Activated T-cell treated with anti-CD3 and anti-CD28 coated beads, Interleukin-2, amount 50 U/mL, for 24 hours (primary cell): ENCODE data around the gene CLCN4.

Source experiments
- DNase-seq: peaks from one replicate; pipeline ENCODE4 v3.0.0-alpha.2; 2020
- H3K27ac Mint-ChIP-seq: 2 replicates; pipeline ENCODE4 v1.8.0; 2020; ENCODE audit warnings: mild to moderate bottlenecking, mixed read lengths
- H3K27me3 Mint-ChIP-seq: 2 replicates; pipeline ENCODE4 v1.8.0; 2020; ENCODE audit warnings: mixed read lengths
- H3K36me3 Mint-ChIP-seq: 2 replicates; pipeline ENCODE4 v1.8.0; 2020; ENCODE audit warnings: low read depth, mixed read lengths
- H3K4me1 Mint-ChIP-seq: 2 replicates; pipeline ENCODE4 v1.8.0; 2020; ENCODE audit warnings: low read depth, mixed read lengths
- H3K4me3 Mint-ChIP-seq: 2 replicates; pipeline ENCODE4 v1.8.0; 2020; ENCODE audit warnings: mild to moderate bottlenecking, moderate library complexity, mixed read lengths
- H3K9me3 Mint-ChIP-seq: 2 replicates; pipeline ENCODE4 v1.8.0; 2020; ENCODE audit warnings: mixed read lengths

The CLCN4 gene

DNA sequence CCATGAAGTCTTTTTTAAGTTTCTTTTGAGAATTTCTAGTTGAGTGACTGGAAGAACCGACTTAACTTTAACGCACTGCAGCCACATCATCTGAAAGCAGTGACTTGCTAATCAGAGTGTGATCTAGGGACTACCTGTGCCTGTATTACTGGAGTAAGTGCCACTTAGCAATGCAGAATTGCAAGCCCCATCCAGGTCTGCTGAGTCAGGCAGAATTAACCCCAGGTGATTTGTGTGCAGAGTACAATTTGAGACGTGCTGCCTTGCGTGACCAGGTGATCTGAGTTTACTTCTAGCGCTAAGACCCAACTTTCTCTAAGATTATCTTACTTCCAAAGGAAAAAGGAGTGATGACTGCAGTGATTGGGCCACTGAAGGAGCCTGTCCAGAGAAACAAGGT is 85.3 kb downstream of the CLCN4 start:
- Mint-ChIP-seq H3K27ac (no peak overlapping the region), H3K4me1 (no peaks in the 10 kb centered on the region)

DNA sequence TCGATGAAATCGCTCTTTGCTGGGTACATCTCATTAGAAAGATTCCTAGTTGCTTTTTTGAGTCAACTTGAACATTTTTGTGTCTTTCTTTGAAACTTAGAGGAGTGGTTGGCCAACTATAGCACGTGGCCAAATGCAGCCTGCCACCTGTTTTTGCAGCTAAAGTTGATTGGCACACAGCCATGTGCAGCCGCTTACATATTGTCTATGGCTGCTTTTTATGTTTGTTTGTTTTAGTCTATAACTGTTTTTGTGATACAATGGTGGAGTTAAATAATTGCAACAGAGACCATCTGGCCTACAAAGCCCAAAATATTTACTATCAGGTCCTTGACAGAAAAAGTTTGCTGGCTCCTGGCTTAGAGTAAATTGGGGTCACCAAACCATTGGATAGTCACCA is 86.3 kb downstream of the CLCN4 start:
- Mint-ChIP-seq H3K36me3 (no peaks in the 10 kb centered on the region), H3K9me3 (no peaks in the 10 kb centered on the region), H3K27ac (no peak overlapping the region), H3K4me1 (no peaks in the 10 kb centered on the region), H3K4me3 (no peak overlapping the region), H3K27me3 (peaks cover 24% of the 10 kb centered on the region)
- no peak for DNase-seq

More for the DNA sequence above, 85.3 kb downstream of the CLCN4 start:
- Mint-ChIP-seq H3K36me3 (no peaks in the 10 kb centered on the region), H3K9me3 (no peaks in the 10 kb centered on the region), H3K4me3 (no peak overlapping the region), H3K27me3 (peaks cover 26% of the 10 kb centered on the region)
- no peak for DNase-seq

DNA sequence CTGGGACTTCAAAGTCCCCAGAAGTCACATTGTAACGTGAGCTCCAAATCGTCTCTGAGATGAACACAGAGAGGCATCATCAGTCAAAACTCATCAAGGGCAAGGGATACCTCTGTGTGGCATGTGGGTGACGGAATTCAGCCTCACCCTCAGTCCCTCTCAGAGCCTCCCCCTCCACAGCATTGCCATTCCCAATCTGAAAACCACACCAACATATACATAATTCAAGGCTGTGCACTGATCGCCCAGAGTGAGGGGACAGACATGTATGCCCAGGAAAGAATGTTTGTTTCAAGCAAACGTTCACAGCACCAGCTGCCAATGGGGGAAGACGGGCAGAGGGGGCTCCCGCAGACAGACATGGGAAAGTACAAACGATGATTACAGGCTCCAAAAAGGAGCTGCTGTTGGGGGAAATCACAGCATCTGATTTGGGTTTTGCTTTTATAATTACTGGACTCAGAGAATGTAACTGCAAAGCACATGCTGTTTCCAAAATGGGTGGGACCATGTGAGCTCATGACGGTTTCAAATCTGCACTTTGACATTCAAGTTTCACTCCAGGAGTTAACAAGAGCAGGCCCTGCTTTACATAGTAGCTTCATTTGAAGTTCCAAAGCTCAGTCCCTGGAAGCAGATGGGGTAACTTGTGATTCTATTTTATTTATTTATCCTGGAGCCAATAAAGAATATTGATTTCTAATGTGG is 88.3 kb downstream of the CLCN4 start:
- Mint-ChIP-seq H3K4me3 (no peak overlapping the region), H3K36me3 (no peaks in the 10 kb centered on the region), H3K9me3 (peaks cover 2% of the 10 kb centered on the region), H3K27me3 (peaks cover 16% of the 10 kb centered on the region), H3K27ac (no peak overlapping the region), H3K4me1 (no peaks in the 10 kb centered on the region)
- DNase-seq: no peak

DNA sequence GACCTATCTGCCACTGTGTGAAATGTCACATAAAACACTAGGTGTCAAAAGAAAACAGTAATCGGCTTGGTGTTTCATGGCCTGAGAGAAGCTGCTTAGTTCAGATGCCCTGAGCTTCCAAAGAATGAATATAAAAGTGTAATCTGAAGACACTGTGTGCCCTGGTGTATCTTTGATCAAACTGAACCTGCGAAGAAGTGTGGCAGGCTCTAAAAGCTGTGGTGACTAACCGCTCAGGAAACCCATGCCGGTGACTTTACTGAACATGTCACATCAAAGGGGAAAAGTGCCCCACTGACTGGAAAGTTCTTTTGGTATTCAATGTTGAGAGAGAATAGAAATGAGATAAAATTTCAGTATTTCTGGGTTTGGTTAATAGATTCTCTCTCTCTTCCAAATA is 89.1 kb downstream of the CLCN4 start:
- no peaks in the 10 kb centered on the region for H3K4me1 Mint-ChIP-seq
- H3K27me3 Mint-ChIP-seq: peaks cover 14% of the 10 kb centered on the region
- H3K36me3 Mint-ChIP-seq: no peaks in the 10 kb centered on the region
- DNase-seq: no peak
- no peak overlapping the region for H3K27ac Mint-ChIP-seq
- H3K9me3 Mint-ChIP-seq: peaks cover 2% of the 10 kb centered on the region
- H3K4me3 Mint-ChIP-seq: no peak overlapping the region

DNA sequence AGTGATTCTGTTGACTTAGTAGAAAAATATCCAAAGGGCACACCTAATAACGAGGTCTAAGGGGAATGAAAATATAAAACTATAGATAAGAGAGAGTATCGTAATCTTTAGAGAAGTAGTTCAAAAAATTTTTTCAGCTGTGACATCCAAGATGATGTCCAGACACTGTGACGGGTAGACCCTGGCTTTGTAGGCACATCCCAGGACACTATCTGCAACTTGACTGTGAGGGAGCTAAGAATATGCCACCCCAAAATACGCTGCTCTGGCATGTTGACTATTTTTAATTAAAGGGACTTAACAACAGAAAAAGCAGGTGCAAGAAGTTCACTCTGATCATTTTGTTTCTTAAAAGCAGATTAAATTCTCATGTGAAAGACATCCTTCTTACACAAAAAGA is 89.5 kb downstream of the CLCN4 start:
- Mint-ChIP-seq H3K27me3 (peaks cover 10% of the 10 kb centered on the region), H3K27ac (no peak overlapping the region), H3K36me3 (no peaks in the 10 kb centered on the region), H3K9me3 (peaks cover 2% of the 10 kb centered on the region), H3K4me1 (no peaks in the 10 kb centered on the region), H3K4me3 (no peak overlapping the region)
- no peak for DNase-seq

DNA sequence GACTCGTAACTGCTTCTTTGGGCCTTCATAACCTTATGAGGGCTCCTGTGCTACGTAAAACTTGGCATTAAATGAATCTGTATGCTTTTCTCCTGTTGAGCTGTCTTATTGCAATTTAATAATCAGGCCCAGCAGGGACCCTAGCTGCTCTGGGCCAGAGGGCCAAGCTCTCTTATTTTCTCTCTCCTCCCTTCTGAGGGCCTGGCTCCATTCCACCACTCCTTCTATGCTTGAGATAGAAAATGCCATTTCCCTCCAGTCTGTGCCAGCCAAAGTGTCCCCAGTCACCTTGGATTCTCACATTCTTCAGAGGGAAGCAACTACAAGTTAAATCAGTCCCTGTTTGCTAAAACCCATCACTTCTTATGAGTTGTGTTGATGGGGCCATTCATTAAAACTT is 90.1 kb downstream of the CLCN4 start:
- Mint-ChIP-seq H3K9me3 (peaks cover 2% of the 10 kb centered on the region), H3K27ac (no peak overlapping the region), H3K4me1 (no peaks in the 10 kb centered on the region), H3K27me3 (peaks cover 10% of the 10 kb centered on the region), H3K4me3 (no peak overlapping the region), H3K36me3 (no peaks in the 10 kb centered on the region)
- no peak for DNase-seq

DNA sequence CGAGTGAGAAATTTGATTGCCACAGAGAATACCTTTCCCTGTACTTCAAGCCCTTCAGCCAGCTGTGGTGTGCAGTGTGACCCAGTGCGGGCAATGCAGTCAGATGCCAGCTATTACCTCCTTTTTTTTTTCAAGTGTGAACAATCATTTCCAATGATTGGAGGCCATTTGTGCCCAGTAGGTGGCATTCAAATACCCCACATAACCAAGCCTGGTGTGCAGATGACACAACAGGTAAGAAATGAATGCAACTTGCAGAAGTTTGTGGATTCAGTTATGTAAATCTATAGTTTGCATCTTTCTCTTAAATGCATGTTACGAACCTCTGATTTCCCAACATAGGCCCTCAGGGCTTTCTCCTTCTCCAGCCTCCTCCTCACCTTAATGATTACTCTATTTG is 98.0 kb downstream of the CLCN4 start:
- H3K4me3 Mint-ChIP-seq: no peak overlapping the region
- H3K36me3 Mint-ChIP-seq: no peaks in the 10 kb centered on the region
- H3K27ac Mint-ChIP-seq: no peak overlapping the region
- DNase-seq: no peak
- H3K9me3 Mint-ChIP-seq: no peaks in the 10 kb centered on the region
- peaks cover 34% of the 10 kb centered on the region for H3K27me3 Mint-ChIP-seq
- H3K4me1 Mint-ChIP-seq: no peaks in the 10 kb centered on the region

DNA sequence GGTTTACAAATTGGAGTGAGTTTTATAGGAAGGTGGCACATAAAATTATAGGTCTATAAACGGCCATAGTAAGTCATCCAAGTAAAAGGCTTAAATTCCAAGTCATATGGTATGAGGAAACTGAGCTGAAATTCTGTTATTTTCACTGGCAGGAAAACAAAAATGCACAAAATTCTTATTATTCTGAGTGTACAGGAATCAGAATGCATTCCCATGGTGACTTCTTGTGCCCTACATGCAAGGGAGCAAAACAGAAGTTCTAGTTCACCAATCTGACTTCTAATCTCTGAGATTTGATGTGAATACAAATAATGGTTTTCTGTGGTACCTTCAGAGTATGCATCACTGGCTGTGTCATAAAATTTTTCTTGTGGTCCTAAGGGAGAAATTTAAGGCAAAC is 102.9 kb downstream of the CLCN4 start:
- H3K4me1 Mint-ChIP-seq: no peaks in the 10 kb centered on the region
- peaks cover 40% of the 10 kb centered on the region for H3K27me3 Mint-ChIP-seq
- no peaks in the 10 kb centered on the region for H3K36me3 Mint-ChIP-seq
- H3K4me3 Mint-ChIP-seq: no peak overlapping the region
- peaks cover 4% of the 10 kb centered on the region for H3K9me3 Mint-ChIP-seq
- DNase-seq: no peak
- no peak overlapping the region for H3K27ac Mint-ChIP-seq

DNA sequence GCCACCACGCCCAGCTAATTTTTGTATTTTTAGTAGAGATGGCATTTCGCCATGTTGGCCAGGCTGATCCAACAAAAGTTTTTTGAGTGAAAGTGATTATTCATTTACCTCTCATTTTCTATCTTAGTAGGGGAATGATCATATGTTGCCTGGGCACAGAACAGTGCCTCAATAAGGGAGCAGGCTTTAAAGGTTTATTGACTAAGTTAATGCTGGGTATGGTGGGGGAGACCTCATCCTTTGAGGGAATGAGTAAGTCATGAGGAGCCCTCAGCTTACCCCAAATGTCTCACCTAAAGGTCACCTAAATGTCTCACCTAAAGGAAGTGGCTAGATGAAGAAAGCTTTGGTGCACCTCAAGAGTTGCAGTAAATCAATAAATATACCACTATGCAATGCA is 109.0 kb downstream of the CLCN4 start:
- Mint-ChIP-seq H3K4me1 (no peaks in the 10 kb centered on the region), H3K36me3 (no peaks in the 10 kb centered on the region), H3K9me3 (peaks cover 4% of the 10 kb centered on the region), H3K27ac (no peak overlapping the region), H3K4me3 (no peak overlapping the region), H3K27me3 (peaks cover 30% of the 10 kb centered on the region)
- no peak for DNase-seq

DNA sequence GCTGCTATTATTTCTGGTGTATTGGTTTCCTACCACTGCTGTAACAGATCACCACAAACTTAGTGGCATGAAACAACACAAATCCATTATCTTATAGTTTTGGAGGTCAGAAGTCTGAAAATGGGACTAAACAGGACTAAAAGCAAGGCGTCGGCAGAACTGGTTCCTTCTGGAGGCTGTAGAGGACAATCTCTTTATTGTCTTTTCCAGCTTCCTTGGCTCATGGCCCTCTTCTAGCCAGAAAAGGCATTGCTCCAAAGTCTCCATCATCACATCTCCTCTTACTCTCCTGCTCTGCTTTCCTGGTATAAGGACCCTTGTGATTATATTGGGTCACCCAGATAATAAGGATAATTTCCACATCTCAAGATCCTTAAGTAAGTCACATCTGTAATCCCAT is 121.9 kb downstream of the CLCN4 start:
- H3K27ac Mint-ChIP-seq: no peak overlapping the region
- H3K4me1 Mint-ChIP-seq: no peaks in the 10 kb centered on the region
- H3K36me3 Mint-ChIP-seq: no peaks in the 10 kb centered on the region
- no peak for DNase-seq
- H3K9me3 Mint-ChIP-seq: no peaks in the 10 kb centered on the region
- peaks cover 10% of the 10 kb centered on the region for H3K27me3 Mint-ChIP-seq
- no peak overlapping the region for H3K4me3 Mint-ChIP-seq

DNA sequence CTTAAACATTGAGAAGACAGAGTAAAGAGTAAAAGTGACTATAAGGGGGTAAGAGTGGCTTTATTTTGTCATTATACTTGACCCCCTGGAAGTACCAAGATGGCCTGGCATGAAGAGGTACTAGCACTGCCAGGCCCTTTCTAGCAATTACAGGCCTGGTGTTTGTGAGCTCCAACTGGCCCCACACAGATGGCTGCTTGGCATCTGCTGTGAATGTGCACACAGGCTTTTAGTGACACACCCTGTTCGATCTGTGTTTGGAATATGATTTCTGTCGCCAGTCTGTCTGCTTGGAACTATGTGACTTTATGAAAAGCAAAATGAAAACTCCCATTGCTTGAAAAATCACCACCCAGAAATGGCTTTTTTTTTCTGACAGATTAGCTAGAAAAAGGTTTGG is 123.3 kb downstream of the CLCN4 start:
- peaks cover 10% of the 10 kb centered on the region for H3K27me3 Mint-ChIP-seq
- H3K4me1 Mint-ChIP-seq: no peaks in the 10 kb centered on the region
- no peak for DNase-seq
- H3K27ac Mint-ChIP-seq: no peak overlapping the region
- no peak overlapping the region for H3K4me3 Mint-ChIP-seq
- no peaks in the 10 kb centered on the region for H3K9me3 Mint-ChIP-seq
- H3K36me3 Mint-ChIP-seq: no peaks in the 10 kb centered on the region

DNA sequence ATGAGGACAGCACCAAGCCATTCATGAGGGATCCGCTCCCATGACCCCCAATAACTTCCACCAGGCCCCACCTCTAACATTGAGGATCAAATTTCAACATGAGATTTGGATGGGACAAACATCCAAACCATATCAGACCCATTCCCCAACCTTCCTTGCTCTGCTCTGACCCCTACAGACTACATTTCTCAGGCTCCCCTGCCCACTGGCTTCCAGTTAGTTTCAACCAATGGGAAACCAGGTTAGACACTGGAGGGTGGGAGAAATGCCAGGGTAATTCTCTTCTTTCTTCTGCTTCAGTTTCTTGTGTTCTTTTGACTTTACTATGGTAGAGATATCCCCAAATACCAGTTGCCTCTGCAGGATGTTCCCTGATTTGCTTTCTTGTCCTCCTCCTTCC is 125.7 kb downstream of the CLCN4 start:
- no peak overlapping the region for H3K27ac Mint-ChIP-seq
- H3K27me3 Mint-ChIP-seq: peaks cover 14% of the 10 kb centered on the region
- no peaks in the 10 kb centered on the region for H3K9me3 Mint-ChIP-seq
- DNase-seq: no peak
- H3K4me3 Mint-ChIP-seq: no peak overlapping the region
- no peaks in the 10 kb centered on the region for H3K36me3 Mint-ChIP-seq
- no peaks in the 10 kb centered on the region for H3K4me1 Mint-ChIP-seq

DNA sequence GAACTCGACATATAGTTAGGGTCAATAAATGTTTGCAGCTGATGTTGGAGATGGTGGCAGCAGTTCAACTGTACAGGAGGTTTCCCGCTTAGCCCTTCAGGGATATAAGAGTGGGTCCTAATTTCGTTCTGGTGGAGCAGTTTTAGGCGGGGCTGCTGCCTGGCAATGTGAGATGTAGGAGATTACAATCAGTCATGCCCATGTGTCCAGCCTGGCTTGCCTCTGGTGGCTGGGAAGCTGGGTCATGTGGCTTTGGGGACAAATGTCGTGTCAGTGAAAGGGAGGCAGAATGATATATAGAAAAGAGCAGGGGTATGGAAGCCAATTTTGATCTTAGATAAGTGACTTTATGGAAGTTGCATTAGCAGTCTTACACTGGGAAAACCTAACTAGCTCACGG is 129.4 kb downstream of the CLCN4 start:
- no peaks in the 10 kb centered on the region for H3K4me1 Mint-ChIP-seq
- no peak overlapping the region for H3K27ac Mint-ChIP-seq
- H3K36me3 Mint-ChIP-seq: no peaks in the 10 kb centered on the region
- H3K4me3 Mint-ChIP-seq: no peak overlapping the region
- peaks cover 28% of the 10 kb centered on the region for H3K27me3 Mint-ChIP-seq
- no peak for DNase-seq
- no peaks in the 10 kb centered on the region for H3K9me3 Mint-ChIP-seq
